Globus pallidus (tissue), 1 donor: ENCODE results near the gene DUSP1.

ENCODE experiments used
- DNase-seq: peaks from one replicate; pipeline ENCODE4 v3.0.0-alpha.2; 2015; ENCODE audit warnings: low spot score

Gene DUSP1

GRCh38 chr5:172724242-172725183 lies 46.5 kb downstream of the DUSP1 start:
- DNase-seq, result peak; percentile 82

- DNase-seq, result peak; percentile 84
These were observed 47.5 kb downstream of the DUSP1 start for GRCh38 chr5:172723508-172723907.

- DNase-seq, result no peak
These were observed 48.6 kb downstream of the DUSP1 start for GRCh38 chr5:172722327-172722815.

- no peak for DNase-seq
These were observed 49.3 kb downstream of the DUSP1 start for GRCh38 chr5:172721455-172722326.

- DNase-seq, result no peak
These were observed 50.3 kb downstream of the DUSP1 start for GRCh38 chr5:172720655-172721054.

GRCh38 chr5:172719211-172719610 lies 51.8 kb downstream of the DUSP1 start:
- DNase-seq, result no peak

GRCh38 chr5:172718527-172719114 lies 52.4 kb downstream of the DUSP1 start:
- no peak for DNase-seq
